ENCODE measurements around the gene FAM24A.
A peak's percentile ranks its signal among the peaks of the same experiment; 100 is the strongest.

FAM24A gene

DNA sequence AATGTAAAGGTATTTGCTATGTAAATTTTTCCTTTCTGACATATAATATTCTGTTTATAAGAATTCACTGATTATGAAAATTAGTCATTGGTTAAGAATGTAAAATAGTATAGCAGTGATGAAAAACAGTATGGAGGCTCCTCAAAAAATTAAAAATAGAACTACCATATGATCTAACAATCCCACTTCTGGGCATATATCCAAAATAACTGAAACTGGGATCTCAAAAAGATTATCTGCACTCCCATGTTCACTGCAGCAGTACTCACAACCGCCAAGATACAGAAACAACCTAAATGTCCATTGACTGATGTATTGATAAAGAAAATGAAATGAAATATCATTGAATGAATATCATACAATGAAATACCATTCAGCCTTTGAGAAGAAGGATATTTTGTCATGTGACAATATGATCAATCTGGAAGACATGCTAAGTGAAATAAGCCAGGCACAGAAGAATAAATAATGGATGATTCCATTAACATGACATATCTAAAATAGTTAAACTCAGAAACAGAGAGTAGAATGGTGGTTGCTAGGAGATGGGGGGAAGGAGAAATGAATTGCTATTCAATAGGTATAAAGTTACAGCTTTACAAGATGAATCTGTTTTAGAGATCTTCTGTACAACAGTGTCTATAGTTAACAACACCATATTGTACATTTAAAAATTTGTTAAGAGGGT lies 29.6 kb downstream of the FAM24A start:
- H3K27ac ChIP-seq, result no peak overlapping the region
- DNase-seq (ENCODE audit: low read depth, low spot score), result no peak

DNA sequence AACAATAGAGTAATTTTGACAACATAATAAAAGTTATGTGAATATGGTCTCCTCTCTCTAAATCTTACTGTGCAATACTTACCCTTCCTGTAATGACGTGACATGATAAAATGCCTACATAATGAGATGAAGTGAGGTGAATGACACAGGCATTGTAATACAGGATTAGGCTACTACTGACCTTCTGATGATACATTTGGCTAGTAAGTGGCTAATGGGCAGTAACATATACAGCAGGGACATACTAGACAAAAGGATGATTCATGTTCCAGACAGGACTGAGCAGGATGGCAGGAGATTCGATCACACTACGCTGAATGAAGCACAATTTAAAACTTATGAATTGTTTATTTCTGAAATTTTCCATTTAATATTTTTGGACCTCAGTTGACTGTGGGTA lies 38.9 kb downstream of the FAM24A start:
- no peak for DNase-seq (ENCODE audit: low read depth, low spot score)
- Histone ChIP-seq H3K36me3 (ENCODE audit: insufficient read depth, low read length) (no peaks in the 10 kb centered on the region; the same call in 1 of the 2 replicates), H3K4me3 (no peak overlapping the region), H3K27ac (no peak overlapping the region), H3K9ac (ENCODE audit: insufficient read length) (no peak overlapping the region), H3K9me3 (ENCODE audit: low read depth, low read length) (no peaks in the 10 kb centered on the region)
- TF ChIP-seq POLR2AphosphoS5 (IDR thresholded peaks at IDR 0.05; ENCODE audit: borderline replicate concordance, low read depth, low read length), result no peak
- no peak for TF ChIP-seq FOXP2 (optimal IDR thresholded peaks at IDR 0.05; ENCODE audit: control extremely low read depth, extremely low read length, insufficient read depth)
- no peak for TF ChIP-seq EZH2 (IDR thresholded peaks at IDR 0.05)

More for the DNA sequence above, 29.6 kb downstream of the FAM24A start:
- no peak for TF ChIP-seq FOXP2 (optimal IDR thresholded peaks at IDR 0.05; ENCODE audit: control extremely low read depth, extremely low read length, insufficient read depth)
- no peak for TF ChIP-seq EZH2 (IDR thresholded peaks at IDR 0.05)
- TF ChIP-seq POLR2AphosphoS5 (IDR thresholded peaks at IDR 0.05; ENCODE audit: borderline replicate concordance, low read depth, low read length), result no peak
- Histone ChIP-seq H3K9me3 (ENCODE audit: low read depth, low read length) (no peaks in the 10 kb centered on the region), H3K36me3 (ENCODE audit: insufficient read depth, low read length) (peaks cover 13% of the 10 kb centered on the region; the same call in 1 of the 2 replicates), H3K9ac (ENCODE audit: insufficient read length) (no peak overlapping the region), H3K4me3 (no peak overlapping the region)

DNA sequence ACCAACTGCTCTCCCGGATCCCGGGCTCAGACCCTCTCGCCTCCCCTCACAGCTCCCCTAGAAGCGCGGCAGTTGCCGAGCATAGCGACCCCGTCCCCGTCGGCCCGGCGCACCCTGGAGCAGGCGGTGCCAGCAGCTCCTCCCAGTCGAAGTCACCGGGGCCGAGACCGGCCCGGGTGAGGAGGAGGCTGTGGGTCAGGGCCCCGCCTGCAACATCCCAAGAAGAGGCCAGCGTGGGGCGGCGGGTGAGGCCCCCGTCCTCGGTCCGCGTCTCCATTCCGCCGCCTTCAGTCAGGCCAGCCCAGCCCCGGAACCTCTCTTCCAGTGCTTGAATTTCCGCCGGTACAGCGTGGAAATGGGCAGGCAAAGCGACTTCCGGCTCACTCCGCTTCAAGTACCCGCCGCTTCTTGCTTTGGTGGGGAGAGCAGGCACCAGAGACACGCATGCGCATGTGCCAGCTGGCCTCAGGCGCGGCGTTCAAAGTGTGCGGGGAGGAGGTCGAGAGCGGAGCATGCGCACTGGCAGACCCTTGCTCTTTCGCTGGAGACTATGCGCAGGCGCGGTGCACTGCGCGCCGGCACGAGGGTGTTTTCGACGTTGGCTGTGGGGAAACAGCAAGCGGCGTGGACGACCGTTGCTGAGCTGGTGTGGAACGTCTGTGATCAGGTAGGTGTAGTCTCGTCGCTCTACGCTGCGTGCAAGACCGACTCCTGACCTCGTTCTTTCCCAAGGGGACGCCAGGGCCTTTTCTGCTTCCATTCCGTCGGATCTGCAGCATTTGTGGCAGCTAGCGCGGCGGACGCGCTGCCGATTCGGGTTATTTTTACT lies 43.7 kb downstream of the FAM24A start, which contains the start of gene C10orf88:
Gene C10orf88 (minus strand): TSS at position 326 of the 829 bp plus-strand sequence. CDS start 49 bp downstream, at position 277.
- H3K9me3 ChIP-seq (ENCODE audit: low read depth, low read length), result no peaks in the 10 kb centered on the region; the same call in 1 of the 2 replicates
- H3K9ac ChIP-seq (ENCODE audit: insufficient read length), result peak within 1 kb of the TSS; percentile 84
- H3K27ac ChIP-seq, result no peak within 1 kb of the TSS
- TF ChIP-seq POLR2AphosphoS5 (IDR thresholded peaks at IDR 0.05; ENCODE audit: borderline replicate concordance, low read depth, low read length) (peak; percentile 59), EZH2 (IDR thresholded peaks at IDR 0.05) (no peak)
- DNase-seq (ENCODE audit: low read depth, low spot score), result peak; percentile 73
- H3K36me3 ChIP-seq (ENCODE audit: insufficient read depth, low read length), result no peaks in the 10 kb centered on the region
- peak within 1 kb of the TSS; percentile 78 for H3K4me3 ChIP-seq

DNA sequence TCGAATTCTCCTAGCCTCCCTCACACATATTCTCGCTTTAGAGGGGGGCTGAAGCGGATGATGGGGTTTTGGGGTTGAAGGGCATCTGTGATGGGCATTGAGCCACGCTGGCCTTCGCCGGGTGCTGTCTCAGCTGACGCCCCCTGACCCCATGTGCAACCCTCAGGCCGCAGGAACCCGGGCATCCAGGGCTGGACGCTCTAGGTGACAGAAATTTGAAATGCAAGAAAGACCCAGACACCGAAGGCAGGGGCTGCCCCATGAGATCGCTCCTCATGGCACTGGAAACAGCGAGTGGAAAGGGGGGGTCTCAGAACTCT lies 44.3 kb downstream of the FAM24A start:
- H3K9ac ChIP-seq (ENCODE audit: insufficient read length), result no peak overlapping the region

DNA sequence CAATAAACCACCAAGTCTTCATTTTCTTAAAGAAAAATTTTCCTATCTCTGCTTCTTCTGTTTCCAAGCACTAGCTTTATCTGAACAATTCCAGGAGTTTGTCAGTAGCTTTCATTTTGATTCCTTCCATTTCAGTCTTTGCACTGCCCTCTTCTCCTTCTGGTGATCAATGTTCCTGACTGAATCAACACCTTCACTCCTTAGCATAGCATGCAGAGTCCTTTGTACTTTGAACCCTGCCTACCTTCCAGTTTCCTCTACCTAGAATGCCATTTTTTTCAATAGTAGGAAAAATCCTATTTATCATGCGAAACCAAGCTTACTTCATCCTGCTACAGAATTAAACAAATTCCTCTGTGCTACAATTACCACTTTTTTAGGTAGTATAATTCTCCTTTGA lies 45.5 kb downstream of the FAM24A start:
- no peak overlapping the region for H3K9ac ChIP-seq (ENCODE audit: insufficient read length)
- no peaks in the 10 kb centered on the region for H3K36me3 ChIP-seq (ENCODE audit: insufficient read depth, low read length)
- no peak overlapping the region for H3K27ac ChIP-seq
- H3K9me3 ChIP-seq (ENCODE audit: low read depth, low read length), result no peaks in the 10 kb centered on the region; the same call in 1 of the 2 replicates
- no peak for DNase-seq (ENCODE audit: low read depth, low spot score)
- no peak overlapping the region for H3K4me3 ChIP-seq
- TF ChIP-seq POLR2AphosphoS5 (IDR thresholded peaks at IDR 0.05; ENCODE audit: borderline replicate concordance, low read depth, low read length) (no peak), EZH2 (IDR thresholded peaks at IDR 0.05) (no peak), FOXP2 (optimal IDR thresholded peaks at IDR 0.05; ENCODE audit: control extremely low read depth, extremely low read length, insufficient read depth) (no peak)

More for the DNA sequence above, 44.3 kb downstream of the FAM24A start:
- Histone ChIP-seq H3K36me3 (ENCODE audit: insufficient read depth, low read length) (no peaks in the 10 kb centered on the region), H3K9me3 (ENCODE audit: low read depth, low read length) (no peaks in the 10 kb centered on the region; the same call in 1 of the 2 replicates), H3K4me3 (peak overlapping the region; percentile 61), H3K27ac (no peak overlapping the region)
- TF ChIP-seq POLR2AphosphoS5 (IDR thresholded peaks at IDR 0.05; ENCODE audit: borderline replicate concordance, low read depth, low read length) (no peak), FOXP2 (optimal IDR thresholded peaks at IDR 0.05; ENCODE audit: control extremely low read depth, extremely low read length, insufficient read depth) (no peak), EZH2 (IDR thresholded peaks at IDR 0.05) (no peak)
- no peak for DNase-seq (ENCODE audit: low read depth, low spot score)

DNA sequence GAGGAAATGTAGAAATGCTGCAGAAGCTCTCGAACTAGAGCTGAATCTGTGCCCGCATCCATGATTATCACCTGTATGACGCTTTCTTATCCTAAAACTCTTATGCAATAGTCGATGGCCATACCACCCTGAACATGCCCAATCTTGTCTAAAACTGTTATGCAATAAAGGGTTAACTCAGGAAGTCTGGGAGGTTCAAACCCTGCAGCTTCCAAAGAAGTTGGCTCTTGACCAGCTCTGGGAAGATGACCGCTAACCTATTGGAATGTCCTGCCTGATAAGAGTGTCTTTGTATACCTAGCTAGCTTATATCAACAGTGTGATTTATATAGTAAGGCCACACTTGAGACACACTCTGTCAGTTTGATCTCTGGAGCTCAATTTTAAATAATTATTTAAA lies 47.1 kb downstream of the FAM24A start:
- H3K36me3 ChIP-seq (ENCODE audit: insufficient read depth, low read length), result no peaks in the 10 kb centered on the region
- no peaks in the 10 kb centered on the region; the same call in 1 of the 2 replicates for H3K9me3 ChIP-seq (ENCODE audit: low read depth, low read length)
- no peak overlapping the region for H3K27ac ChIP-seq
- H3K9ac ChIP-seq (ENCODE audit: insufficient read length), result no peak overlapping the region
- DNase-seq (ENCODE audit: low read depth, low spot score), result no peak
- no peak for TF ChIP-seq POLR2AphosphoS5 (IDR thresholded peaks at IDR 0.05; ENCODE audit: borderline replicate concordance, low read depth, low read length)
- TF ChIP-seq FOXP2 (optimal IDR thresholded peaks at IDR 0.05; ENCODE audit: control extremely low read depth, extremely low read length, insufficient read depth), result no peak
- no peak for TF ChIP-seq EZH2 (IDR thresholded peaks at IDR 0.05)
- no peak overlapping the region for H3K4me3 ChIP-seq

DNA sequence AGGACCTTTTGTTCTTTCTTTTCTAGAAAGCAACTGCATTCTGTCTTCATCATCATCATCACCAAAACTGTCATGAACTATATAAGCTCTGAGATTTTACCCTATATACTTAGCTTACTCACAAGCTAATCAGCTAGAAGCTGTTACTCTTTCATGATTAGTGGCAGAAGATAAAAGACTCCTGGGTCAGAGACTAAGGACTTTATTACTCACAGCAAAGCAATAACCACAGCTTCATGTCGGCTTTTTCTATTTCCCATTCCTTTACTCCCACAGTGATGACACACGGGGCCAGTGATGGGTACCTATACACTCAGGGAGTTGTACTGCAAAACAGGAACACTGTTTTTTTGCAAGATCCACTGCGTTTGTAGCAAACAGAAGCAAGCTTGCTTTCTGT lies 52.0 kb downstream of the FAM24A start:
- no peak overlapping the region for H3K9ac ChIP-seq (ENCODE audit: insufficient read length)
- no peak for TF ChIP-seq FOXP2 (optimal IDR thresholded peaks at IDR 0.05; ENCODE audit: control extremely low read depth, extremely low read length, insufficient read depth)
- TF ChIP-seq POLR2AphosphoS5 (IDR thresholded peaks at IDR 0.05; ENCODE audit: borderline replicate concordance, low read depth, low read length), result no peak
- no peak for TF ChIP-seq EZH2 (IDR thresholded peaks at IDR 0.05)
- H3K9me3 ChIP-seq (ENCODE audit: low read depth, low read length), result no peaks in the 10 kb centered on the region

More for the DNA sequence above, 52.0 kb downstream of the FAM24A start:
- Histone ChIP-seq H3K4me3 (no peak overlapping the region), H3K36me3 (ENCODE audit: insufficient read depth, low read length) (no peaks in the 10 kb centered on the region), H3K27ac (no peak overlapping the region)
- no peak for DNase-seq (ENCODE audit: low read depth, low spot score)
